Gastrocnemius medialis (tissue), 4 donors: ENCODE data around the gene COA1. TPM values are rescaled to one million over a fixed set of nuclear protein-coding genes. Genes with fewer than 3 reads are reported as not detected.
"Not testable (repeated sequence)": the region's sequence is repeated elsewhere in the genome, so short reads cannot be mapped to it uniquely, and the experiment has no call there.

Source experiments
- ATAC-seq, 2 donors: fragments of 150-250 bp; one replicate each; pipeline ENCODE4 v1.9.1; 2016
- DNase-seq, 2 donors: peaks; one replicate each; pipeline ENCODE4 v3.0.0-alpha.2; 2019
- H3K27ac ChIP-seq, 4 donors: fragments of 200-600 bp; sonication (generic); 1 replicate in 1 of 4; 2 replicates in 3 of 4; pipeline ENCODE4 v1.5.1; 2016 to 2018; ENCODE audit warnings: mild to moderate bottlenecking in 2 of 4, moderate library complexity in 1 of 4
- H3K27me3 ChIP-seq, 3 donors: fragments of 200-600 bp; sonication (generic) in 2 of 3; 1 replicate in 1 of 3; 2 replicates in 2 of 3; pipeline versions ENCODE4 v1.5.1 to v1.6.0; 2016 to 2019; ENCODE audit warnings: mild to moderate bottlenecking in 1 of 3, moderate library complexity in 1 of 3
- H3K36me3 ChIP-seq, 2 donors: fragments of 200-600 bp; sonication (generic) in 1 of 2; one replicate each; pipeline ENCODE4 v1.5.1; 2017 to 2018
- H3K4me1 ChIP-seq, 2 donors: fragments of 200-600 bp; sonication (generic) in 1 of 2; one replicate each; pipeline ENCODE4 v1.5.1; 2016 to 2017; ENCODE audit warnings: mild to moderate bottlenecking in 2 of 2
- H3K4me3 ChIP-seq, 4 donors: fragments of 200-600 bp; sonication (generic) in 3 of 4; 1 replicate in 1 of 4; 2 replicates in 3 of 4; pipeline ENCODE4 v1.5.1; 2016 to 2019; ENCODE audit warnings: mild to moderate bottlenecking in 2 of 4
- H3K9me3 ChIP-seq, 3 donors: fragments of 200-600 bp; sonication (generic) in 2 of 3; 1 replicate in 1 of 3; 2 replicates in 2 of 3; pipeline ENCODE4 v1.5.1; 2016 to 2019
- CTCF ChIP-seq, 5 experiments: fragments of 450-650 bp in 3 of 5; fragments of 200-600 bp in 2 of 5; sonication (generic) in 2 of 5; IDR thresholded peaks in 4 of 5; conservative IDR thresholded peaks in 1 of 5; 1 replicate in 4 of 5; 2 replicates in 1 of 5; pipeline ENCODE4 v1.5.1; 2016 to 2019; ENCODE audit warnings: antibody characterized with exemption in 5 of 5, mild to moderate bottlenecking in 3 of 5, moderate library complexity in 3 of 5
- POLR2A ChIP-seq, 2 donors: fragments of 450-650 bp; IDR thresholded peaks; one replicate each; pipeline ENCODE4 v1.6.1; 2017; ENCODE audit warnings: antibody characterized with exemption in 2 of 2, mild to moderate bottlenecking in 2 of 2, moderate library complexity in 2 of 2
- in situ Hi-C, 4 donors: fragments of 200-750 bp; cut with MboI; loops; one replicate each; pipeline versions ENCODE4 v1.15.0 to v1.8.0; 2017; ENCODE audit warnings: low sequenced_read_pairs in 4 of 4
- intact Hi-C: fragments of 100-400 bp; cut with DNase I; formaldehyde crosslinking; loops from one replicate; pipeline ENCODE4 v1.15.1; 2023; ENCODE audit warnings: low total_unique reads
- total RNA-seq, 4 donors: library from RNA; depleted of rRNA; stranded (reverse); fragments of >200 nt; gene quantifications; one replicate each; pipeline versions ENCODE4 v1.1.0 to v1.2.3, GENCODE V29; 2016

COA1 gene
- total RNA-seq, 4 donors from 2014 or later, result 34.9 to 55.2 (median 49.3) TPM

GRCh38 chr7:43725251-43725650, 4.1 kb downstream of the COA1 start:
- Histone ChIP-seq H3K27me3 (no peaks in the 10 kb centered on the region), H3K27ac (peak overlapping the region in 2 of 4 donors; percentile 15 to 64), H3K4me1 (peaks cover 59 to 63% of the 10 kb centered on the region in 2 donors), H3K9me3 (no peaks in the 10 kb centered on the region), H3K36me3 (no peaks in the 10 kb centered on the region), H3K4me3 (no peak overlapping the region)
- intact Hi-C loops, result loop anchor here (5.0 to 10.0 kb wide), 2 partner anchors 57 to 790 kb away; partner anchors contain the start of genes MRPL32 and PSMA2
- in situ Hi-C loops, result no loop called here
- no peak for TF ChIP-seq CTCF (IDR thresholded peaks at IDR 0.05 in 4 of 5, conservative IDR thresholded peaks at IDR 0.05 in 1 of 5)
- no peak for TF ChIP-seq POLR2A (IDR thresholded peaks at IDR 0.05)
- no peak for DNase-seq
- no peak for ATAC-seq

GRCh38 chr7:43723007-43723341, 6.3 kb downstream of the COA1 start:
- ATAC-seq (peak; percentile 42 to 83), DNase-seq (no peak)
- Histone ChIP-seq H3K4me1 (peaks cover 49 to 55% of the 10 kb centered on the region in 2 donors), H3K4me3 (no peak overlapping the region), H3K9me3 (no peaks in the 10 kb centered on the region), H3K27ac (peak overlapping the region; percentile 33 to 74 (median 63)), H3K36me3 (no peaks in the 10 kb centered on the region), H3K27me3 (no peaks in the 10 kb centered on the region)
- TF ChIP-seq CTCF (IDR thresholded peaks at IDR 0.05 in 4 of 5, conservative IDR thresholded peaks at IDR 0.05 in 1 of 5) (no peak), POLR2A (IDR thresholded peaks at IDR 0.05) (no peak)
- intact Hi-C loops, result loop anchor here (5.0 to 10.0 kb wide), 2 partner anchors 114 to 788 kb away; partner anchors contain the start of genes MRPL32 and PSMA2
- in situ Hi-C loops, result loop anchor here in 3 of 4 donors (25.0 kb wide), 2 partner anchors 114 to 786 kb away; partner anchors contain the start of genes MRPL32 (in 2 of the 3) and PSMA2 (in 2 of the 3)

- intact Hi-C loops, result loop anchor here (1.0 to 10.0 kb wide), 3 partner anchors 116 to 786 kb away; partner anchors contain the start of genes MRPL32 and PSMA2
- no peaks in the 10 kb centered on the region for H3K27me3 ChIP-seq
- peaks cover 36 to 44% of the 10 kb centered on the region in 2 donors for H3K4me1 ChIP-seq
- H3K36me3 ChIP-seq, result no peaks in the 10 kb centered on the region
- H3K9me3 ChIP-seq, result no peaks in the 10 kb centered on the region
- TF ChIP-seq CTCF (IDR thresholded peaks at IDR 0.05 in 4 of 5, conservative IDR thresholded peaks at IDR 0.05 in 1 of 5), result peak; percentile 49 to 85 (median 73)
- TF ChIP-seq POLR2A (IDR thresholded peaks at IDR 0.05), result no peak
- DNase-seq (no peak), ATAC-seq (peak in 1 of 2 donors; percentile 46)
- peak overlapping the region in 2 of 4 donors; percentile 14 to 59 for H3K27ac ChIP-seq
- in situ Hi-C loops, result loop anchor here in 3 of 4 donors (25.0 kb wide), 2 partner anchors 116 to 784 kb away; partner anchors contain the start of genes MRPL32 (in 2 of the 3) and PSMA2 (in 2 of the 3)
- no peak overlapping the region for H3K4me3 ChIP-seq
Measured at GRCh38 chr7:43721193-43721806, 8.0 kb downstream of the COA1 start.

- in situ Hi-C loops, result loop anchor here in 3 of 4 donors (25.0 kb wide), 2 partner anchors 121 to 779 kb away; partner anchors contain the start of genes MRPL32 (in 2 of the 3) and PSMA2 (in 2 of the 3)
- H3K27ac ChIP-seq, result no peak overlapping the region
Measured at GRCh38 chr7:43716598-43716997, 12.7 kb downstream of the COA1 start.

GRCh38 chr7:43715966-43716365, 13.4 kb downstream of the COA1 start:
- H3K4me3 ChIP-seq, ATAC-seq, H3K36me3 ChIP-seq, intact Hi-C loops, H3K27ac ChIP-seq, H3K27me3 ChIP-seq, H3K9me3 ChIP-seq, DNase-seq: not testable (repeated sequence)
- peaks cover 3 to 10% of the 10 kb centered on the region in 2 donors for H3K4me1 ChIP-seq
- in situ Hi-C loops, result loop anchor here in 3 of 4 donors (25.0 kb wide), 2 partner anchors 121 to 779 kb away; partner anchors contain the start of genes MRPL32 (in 2 of the 3) and PSMA2 (in 2 of the 3)

More at GRCh38 chr7:43716598-43716997, 12.7 kb downstream of the COA1 start:
- H3K36me3 ChIP-seq, result no peaks in the 10 kb centered on the region
- H3K9me3 ChIP-seq, result no peaks in the 10 kb centered on the region
- DNase-seq (no peak), ATAC-seq (no peak)
- intact Hi-C loops, result no loop called here
- H3K4me1 ChIP-seq, result peaks cover 7 to 13% of the 10 kb centered on the region in 2 donors
- H3K27me3 ChIP-seq, result no peaks in the 10 kb centered on the region
- TF ChIP-seq POLR2A (IDR thresholded peaks at IDR 0.05), result no peak
- H3K4me3 ChIP-seq, result no peak overlapping the region
